ENCODE measurements around the gene FAM78A.

Gene FAM78A

DNA sequence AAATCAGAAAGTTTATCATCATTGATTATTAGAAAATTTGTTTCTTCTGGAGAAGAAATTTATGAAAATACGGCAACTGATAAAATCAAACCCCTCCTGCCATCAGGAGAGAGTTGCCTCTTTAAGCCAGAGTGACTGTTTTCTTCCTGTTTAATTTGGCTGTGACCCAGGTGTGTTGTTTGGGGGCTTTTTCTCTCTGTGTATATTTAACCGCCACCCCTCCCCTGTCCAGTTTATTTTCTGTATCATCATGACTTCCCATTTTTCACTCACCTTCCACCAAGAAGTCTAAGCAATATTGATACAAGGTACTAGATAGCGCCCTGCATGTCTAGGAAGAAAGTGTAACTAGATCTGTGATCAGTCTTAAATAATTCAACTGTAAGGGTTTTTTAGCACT lies 50.1 kb downstream of the FAM78A start:
- H2BK12ac ChIP-seq (ENCODE audit: low read length) = no peak overlapping the region
- peaks cover 0 to 9% of the 10 kb centered on the region in 2 donors for H3K4me1 ChIP-seq (ENCODE audit: control insufficient read depth in 2 of 2, insufficient read depth in 1 of 2, low read depth in 1 of 2, low read length in 2 of 2)
- H3K79me1 ChIP-seq (ENCODE audit: low read depth, low read length) = no peaks in the 10 kb centered on the region
- H2AFZ ChIP-seq (ENCODE audit: low read length) = no peak overlapping the region
- H3K4ac ChIP-seq (ENCODE audit: low read length) = no peak overlapping the region
- H2AK5ac ChIP-seq (ENCODE audit: low read depth, low read length) = no peak overlapping the region
- H4K8ac ChIP-seq (ENCODE audit: low read depth, low read length) = no peak overlapping the region
- H2BK120ac ChIP-seq (ENCODE audit: low read depth, low read length) = no peak overlapping the region
- H3K27me3 ChIP-seq (ENCODE audit: control insufficient read depth in 3 of 3, insufficient read depth in 3 of 3, low read depth in 1 of 3, low read length in 3 of 3) = no peaks in the 10 kb centered on the region
- no CpG with 5 or more reads among the region's 3 CpGs for WGBS, 2 donors (ENCODE audit: extremely low coverage in 2 of 2, insufficient read length in 2 of 2, insufficient replicate concordance in 1 of 2)
- no peak for DNase-seq (ENCODE audit: low spot score)
- no peak overlapping the region for H3K23ac ChIP-seq (ENCODE audit: low read depth, low read length, poor library complexity)
- H3K4me3 ChIP-seq (ENCODE audit: low read length in 2 of 2) = no peak overlapping the region
- H2BK5ac ChIP-seq (ENCODE audit: low read length) = no peak overlapping the region
- H3K18ac ChIP-seq (ENCODE audit: low read length) = no peak overlapping the region
- no peak overlapping the region for H3K9ac ChIP-seq (ENCODE audit: low read depth, low read length, poor library complexity)
- H3K36me3 ChIP-seq (replicated peaks in 1 of 2; ENCODE audit: control insufficient read depth in 2 of 2, insufficient read depth in 2 of 2, low read length in 2 of 2) = peaks cover 9 to 80% of the 10 kb centered on the region in 2 donors
- H4K91ac ChIP-seq (ENCODE audit: low read depth, low read length, poor library complexity) = no peak overlapping the region
- H3K27ac ChIP-seq (replicated peaks; ENCODE audit: low read length) = no peak overlapping the region
- H2BK15ac ChIP-seq (ENCODE audit: low read length) = no peak overlapping the region
- H3K14ac ChIP-seq (ENCODE audit: low read length) = no peak overlapping the region
- no peaks in the 10 kb centered on the region for H3K9me3 ChIP-seq (replicated peaks in 1 of 2; ENCODE audit: control insufficient read depth in 2 of 2, insufficient read depth in 1 of 2, low read depth in 1 of 2, low read length in 2 of 2)
- no peak overlapping the region for H3K4me2 ChIP-seq (ENCODE audit: insufficient read depth, low read length, poor library complexity, severe bottlenecking)

DNA sequence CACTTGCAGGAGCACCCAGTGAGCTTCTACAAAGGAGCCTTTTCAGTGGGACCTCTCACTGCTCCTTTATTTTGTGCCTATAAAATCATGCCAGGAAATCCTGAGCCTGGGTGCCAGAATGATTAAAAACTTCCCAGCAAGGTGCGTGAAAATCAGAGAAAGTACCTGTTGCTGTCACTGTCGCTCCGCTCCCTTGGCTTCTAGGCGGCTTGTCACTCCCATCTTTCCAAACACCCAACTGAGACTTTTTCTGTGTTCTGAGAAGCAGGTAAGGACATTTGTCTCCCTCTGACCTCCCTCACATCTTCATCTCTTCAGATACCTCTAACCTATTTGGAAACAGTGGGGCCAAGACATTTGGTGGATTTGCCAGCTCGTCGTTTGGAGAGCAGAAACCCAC lies 53.9 kb downstream of the FAM78A start:
- no CpG with 5 or more reads among the region's 6 CpGs for WGBS, 2 donors (ENCODE audit: extremely low coverage in 2 of 2, insufficient read length in 2 of 2, insufficient replicate concordance in 1 of 2)
- no peak for DNase-seq (ENCODE audit: low spot score)

DNA sequence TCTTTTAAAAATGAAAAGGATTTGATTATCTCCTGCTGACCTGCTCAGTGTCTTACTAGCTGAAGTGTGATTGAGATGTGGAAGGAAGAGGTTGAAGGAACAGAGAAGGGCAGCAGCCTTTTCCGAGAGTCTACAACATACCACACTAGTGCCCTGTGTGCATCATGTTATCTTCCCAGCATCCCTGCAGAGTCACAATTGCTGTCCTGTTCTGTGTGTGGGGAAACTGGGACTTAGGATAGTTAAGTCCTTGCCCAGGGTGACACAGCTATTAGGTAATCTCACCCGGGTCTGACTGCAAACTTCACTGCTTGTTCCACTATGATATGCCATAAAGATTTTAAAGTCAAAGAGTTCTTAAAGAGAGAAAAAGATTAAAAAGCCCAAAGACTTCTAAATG lies 55.8 kb downstream of the FAM78A start:
- H3K9ac ChIP-seq (ENCODE audit: low read depth, low read length, poor library complexity) = no peak overlapping the region
- no peak overlapping the region for H3K18ac ChIP-seq (ENCODE audit: low read length)
- no peak overlapping the region for H3K27ac ChIP-seq (replicated peaks; ENCODE audit: low read length)
- no peaks in the 10 kb centered on the region for H3K27me3 ChIP-seq (ENCODE audit: control insufficient read depth in 3 of 3, insufficient read depth in 3 of 3, low read depth in 1 of 3, low read length in 3 of 3)
- no peak overlapping the region for H4K8ac ChIP-seq (ENCODE audit: low read depth, low read length)
- peaks cover 6 to 78% of the 10 kb centered on the region in 2 donors for H3K36me3 ChIP-seq (replicated peaks in 1 of 2; ENCODE audit: control insufficient read depth in 2 of 2, insufficient read depth in 2 of 2, low read length in 2 of 2)
- H3K9me3 ChIP-seq (replicated peaks in 1 of 2; ENCODE audit: control insufficient read depth in 2 of 2, insufficient read depth in 1 of 2, low read depth in 1 of 2, low read length in 2 of 2) = no peaks in the 10 kb centered on the region
- H4K91ac ChIP-seq (ENCODE audit: low read depth, low read length, poor library complexity) = no peak overlapping the region
- no CpG with 5 or more reads among the region's 2 CpGs for WGBS, 2 donors (ENCODE audit: extremely low coverage in 2 of 2, insufficient read length in 2 of 2, insufficient replicate concordance in 1 of 2)
- no peak overlapping the region for H2BK120ac ChIP-seq (ENCODE audit: low read depth, low read length)
- no peaks in the 10 kb centered on the region for H3K79me1 ChIP-seq (ENCODE audit: low read depth, low read length)
- H2BK5ac ChIP-seq (ENCODE audit: low read length) = no peak overlapping the region
- no peak overlapping the region for H2BK15ac ChIP-seq (ENCODE audit: low read length)
- no peak overlapping the region for H2BK12ac ChIP-seq (ENCODE audit: low read length)
- no peak overlapping the region for H3K23ac ChIP-seq (ENCODE audit: low read depth, low read length, poor library complexity)
- peaks cover 0 to 3% of the 10 kb centered on the region in 2 donors for H3K4me1 ChIP-seq (ENCODE audit: control insufficient read depth in 2 of 2, insufficient read depth in 1 of 2, low read depth in 1 of 2, low read length in 2 of 2)
- H2AK5ac ChIP-seq (ENCODE audit: low read depth, low read length) = no peak overlapping the region
- no peak overlapping the region for H3K14ac ChIP-seq (ENCODE audit: low read length)
- DNase-seq (ENCODE audit: low spot score) = no peak
- H3K4me3 ChIP-seq (ENCODE audit: low read length in 2 of 2) = no peak overlapping the region
- H3K4me2 ChIP-seq (ENCODE audit: insufficient read depth, low read length, poor library complexity, severe bottlenecking) = no peak overlapping the region
- H3K4ac ChIP-seq (ENCODE audit: low read length) = no peak overlapping the region
- H2AFZ ChIP-seq (ENCODE audit: low read length) = no peak overlapping the region

More for the DNA sequence above, 53.9 kb downstream of the FAM78A start:
- Histone ChIP-seq H3K4me3 (ENCODE audit: low read length in 2 of 2) (no peak overlapping the region), H3K14ac (ENCODE audit: low read length) (no peak overlapping the region), H3K36me3 (replicated peaks in 1 of 2; ENCODE audit: control insufficient read depth in 2 of 2, insufficient read depth in 2 of 2, low read length in 2 of 2) (peaks cover 6 to 83% of the 10 kb centered on the region in 2 donors), H2BK15ac (ENCODE audit: low read length) (no peak overlapping the region), H2AK5ac (ENCODE audit: low read depth, low read length) (no peak overlapping the region), H4K8ac (ENCODE audit: low read depth, low read length) (no peak overlapping the region), H3K9ac (ENCODE audit: low read depth, low read length, poor library complexity) (no peak overlapping the region), H3K27me3 (ENCODE audit: control insufficient read depth in 3 of 3, insufficient read depth in 3 of 3, low read depth in 1 of 3, low read length in 3 of 3) (no peaks in the 10 kb centered on the region), H2BK120ac (ENCODE audit: low read depth, low read length) (no peak overlapping the region), H3K27ac (replicated peaks; ENCODE audit: low read length) (no peak overlapping the region), H3K23ac (ENCODE audit: low read depth, low read length, poor library complexity) (no peak overlapping the region), H2BK5ac (ENCODE audit: low read length) (no peak overlapping the region), H4K91ac (ENCODE audit: low read depth, low read length, poor library complexity) (no peak overlapping the region), H2BK12ac (ENCODE audit: low read length) (no peak overlapping the region), H3K9me3 (replicated peaks in 1 of 2; ENCODE audit: control insufficient read depth in 2 of 2, insufficient read depth in 1 of 2, low read depth in 1 of 2, low read length in 2 of 2) (no peaks in the 10 kb centered on the region), H3K4ac (ENCODE audit: low read length) (no peak overlapping the region), H3K79me1 (ENCODE audit: low read depth, low read length) (no peaks in the 10 kb centered on the region), H3K4me1 (ENCODE audit: control insufficient read depth in 2 of 2, insufficient read depth in 1 of 2, low read depth in 1 of 2, low read length in 2 of 2) (peaks cover 0 to 2% of the 10 kb centered on the region in 2 donors), H3K18ac (ENCODE audit: low read length) (no peak overlapping the region), H2AFZ (ENCODE audit: low read length) (no peak overlapping the region), H3K4me2 (ENCODE audit: insufficient read depth, low read length, poor library complexity, severe bottlenecking) (no peak overlapping the region)

DNA sequence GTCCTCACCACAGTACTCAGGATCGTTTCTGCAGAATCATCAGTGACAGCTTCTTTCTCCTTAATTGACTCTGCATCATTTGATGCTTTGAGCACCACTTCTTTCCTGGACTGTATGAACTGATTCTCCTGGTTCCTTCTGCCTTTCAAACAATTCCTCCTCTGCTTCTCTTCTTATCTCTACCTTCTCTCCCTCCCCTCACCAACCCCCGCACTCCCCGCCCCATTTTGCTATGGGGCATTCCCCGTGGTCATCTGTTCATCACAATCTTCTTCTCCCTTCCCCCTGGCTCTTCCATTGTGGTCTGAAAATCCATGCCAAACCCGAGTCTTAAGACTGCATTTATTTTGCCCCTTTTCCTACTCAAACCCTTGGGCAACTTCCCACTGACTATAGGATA lies 57.9 kb downstream of the FAM78A start:
- Histone ChIP-seq H3K79me1 (ENCODE audit: low read depth, low read length) (no peaks in the 10 kb centered on the region), H3K9me3 (replicated peaks in 1 of 2; ENCODE audit: control insufficient read depth in 2 of 2, insufficient read depth in 1 of 2, low read depth in 1 of 2, low read length in 2 of 2) (no peaks in the 10 kb centered on the region), H4K91ac (ENCODE audit: low read depth, low read length, poor library complexity) (no peak overlapping the region), H3K4me1 (ENCODE audit: control insufficient read depth in 2 of 2, insufficient read depth in 1 of 2, low read depth in 1 of 2, low read length in 2 of 2) (peaks cover 2 to 7% of the 10 kb centered on the region in 2 donors), H4K8ac (ENCODE audit: low read depth, low read length) (no peak overlapping the region), H3K18ac (ENCODE audit: low read length) (no peak overlapping the region), H3K27me3 (ENCODE audit: control insufficient read depth in 3 of 3, insufficient read depth in 3 of 3, low read depth in 1 of 3, low read length in 3 of 3) (no peaks in the 10 kb centered on the region), H2AK5ac (ENCODE audit: low read depth, low read length) (no peak overlapping the region), H2BK5ac (ENCODE audit: low read length) (no peak overlapping the region), H2BK12ac (ENCODE audit: low read length) (no peak overlapping the region), H3K23ac (ENCODE audit: low read depth, low read length, poor library complexity) (no peak overlapping the region), H2BK15ac (ENCODE audit: low read length) (no peak overlapping the region), H3K9ac (ENCODE audit: low read depth, low read length, poor library complexity) (no peak overlapping the region), H3K14ac (ENCODE audit: low read length) (no peak overlapping the region), H3K4me3 (ENCODE audit: low read length in 2 of 2) (no peak overlapping the region), H3K4me2 (ENCODE audit: insufficient read depth, low read length, poor library complexity, severe bottlenecking) (no peak overlapping the region), H2AFZ (ENCODE audit: low read length) (no peak overlapping the region), H3K4ac (ENCODE audit: low read length) (no peak overlapping the region), H3K27ac (replicated peaks; ENCODE audit: low read length) (no peak overlapping the region), H2BK120ac (ENCODE audit: low read depth, low read length) (no peak overlapping the region), H3K36me3 (replicated peaks in 1 of 2; ENCODE audit: control insufficient read depth in 2 of 2, insufficient read depth in 2 of 2, low read length in 2 of 2) (peaks cover 6 to 77% of the 10 kb centered on the region in 2 donors)
- no peak for DNase-seq (ENCODE audit: low spot score)
- WGBS, 2 donors (ENCODE audit: extremely low coverage in 2 of 2, insufficient read length in 2 of 2, insufficient replicate concordance in 1 of 2) = 100% methylated on average over 2 of the region's 5 CpGs; no CpG with 5 or more reads in 1 of the 2 donors

All from neuronal stem cell (in vitro differentiated cells).